C4-2B (cell line): Measurements from ENCODE around the gene ZNF573.

Source experiments
- ZFX ChIP-seq: fragments of 450-650 bp; IDR thresholded peaks from 2 replicates; pipeline ENCODE4 v1.6.1; 2017
- TF ChIP-seq, protein P1 (sequence below): fragments of 450-650 bp; conservative IDR thresholded peaks from 2 replicates; pipeline ENCODE4 v1.5.1; 2017; ENCODE audit warnings: mild to moderate bottlenecking

DNA sequence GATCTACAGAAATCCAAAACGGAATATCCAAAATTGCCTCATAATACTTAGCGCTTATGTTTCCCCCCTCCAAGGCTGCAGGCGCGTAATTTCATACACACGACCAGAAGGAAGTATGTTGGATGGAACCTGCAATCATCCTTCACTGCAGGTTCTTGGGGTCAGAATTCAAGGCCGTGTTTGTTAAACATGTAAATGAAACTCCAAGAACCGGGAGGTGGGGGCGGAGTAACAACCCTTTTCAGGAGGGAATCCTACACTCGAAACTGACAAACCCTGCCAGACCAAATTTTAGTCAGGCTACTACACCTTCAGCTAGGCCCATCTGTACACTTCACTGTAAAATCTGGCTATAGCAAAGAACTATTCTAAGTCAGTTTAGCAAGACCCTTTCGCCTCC, 61.1 kb downstream of the ZNF573 start:
- TF ChIP-seq, protein P1, sequence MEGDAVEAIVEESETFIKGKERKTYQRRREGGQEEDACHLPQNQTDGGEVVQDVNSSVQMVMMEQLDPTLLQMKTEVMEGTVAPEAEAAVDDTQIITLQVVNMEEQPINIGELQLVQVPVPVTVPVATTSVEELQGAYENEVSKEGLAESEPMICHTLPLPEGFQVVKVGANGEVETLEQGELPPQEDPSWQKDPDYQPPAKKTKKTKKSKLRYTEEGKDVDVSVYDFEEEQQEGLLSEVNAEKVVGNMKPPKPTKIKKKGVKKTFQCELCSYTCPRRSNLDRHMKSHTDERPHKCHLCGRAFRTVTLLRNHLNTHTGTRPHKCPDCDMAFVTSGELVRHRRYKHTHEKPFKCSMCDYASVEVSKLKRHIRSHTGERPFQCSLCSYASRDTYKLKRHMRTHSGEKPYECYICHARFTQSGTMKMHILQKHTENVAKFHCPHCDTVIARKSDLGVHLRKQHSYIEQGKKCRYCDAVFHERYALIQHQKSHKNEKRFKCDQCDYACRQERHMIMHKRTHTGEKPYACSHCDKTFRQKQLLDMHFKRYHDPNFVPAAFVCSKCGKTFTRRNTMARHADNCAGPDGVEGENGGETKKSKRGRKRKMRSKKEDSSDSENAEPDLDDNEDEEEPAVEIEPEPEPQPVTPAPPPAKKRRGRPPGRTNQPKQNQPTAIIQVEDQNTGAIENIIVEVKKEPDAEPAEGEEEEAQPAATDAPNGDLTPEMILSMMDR = no peak
- no peak for TF ChIP-seq ZFX
